K562 (cell line): ENCODE data around the gene NOL12. TPM values are rescaled to one million over a fixed set of nuclear protein-coding genes. Genes with fewer than 3 reads are reported as not detected.

Experiments
- EP400 ChIP-seq: fragments of 450-650 bp; IDR thresholded peaks from 2 replicates; pipeline ENCODE4 v1.6.1; 2017; ENCODE audit warnings: antibody characterized with exemption, mild to moderate bottlenecking, moderate library complexity
- FIP1L1 ChIP-seq: fragments of 200-400 bp; formaldehyde crosslinking; IDR thresholded peaks from 2 replicates; pipeline ENCODE4 v1.6.1; 2018; ENCODE audit warnings: mild to moderate bottlenecking, low read depth, low read length; ENCODE audit not compliant: poor library complexity, severe bottlenecking
- GTF2B ChIP-seq: IDR thresholded peaks from 2 replicates; pipeline ENCODE4 v1.6.1; 2011; ENCODE audit not compliant: insufficient read length; ENCODE audit errors: extremely low read depth
- LARP7 ChIP-seq: fragments of 450-650 bp; IDR thresholded peaks from 2 replicates; pipeline ENCODE4 v1.6.1; 2016
- MXI1 ChIP-seq: IDR thresholded peaks from 2 replicates; pipeline ENCODE4 v1.6.1; 2011; ENCODE audit warnings: low read depth, mild to moderate bottlenecking, improper control_type of control experiment, low read length
- RAD51 ChIP-seq: fragments of 450-650 bp; IDR thresholded peaks from 2 replicates; pipeline ENCODE4 v1.7.1; 2016; ENCODE audit warnings: low read depth, mild to moderate bottlenecking, borderline replicate concordance
- SP2 ChIP-seq: IDR thresholded peaks from 2 replicates; pipeline ENCODE4 v1.6.1; 2011; ENCODE audit warnings: mild to moderate bottlenecking, low read depth, low read length, moderate library complexity; ENCODE audit not compliant: poor library complexity, severe bottlenecking; ENCODE audit errors: extremely low read depth
- STAG1 ChIP-seq: sonication (generic); formaldehyde crosslinking; IDR thresholded peaks from 2 replicates; pipeline ENCODE4 v1.5.0; 2020; ENCODE audit warnings: missing genetic modification reagents, borderline replicate concordance
- TAF1 ChIP-seq: IDR thresholded peaks from 2 replicates; pipeline ENCODE4 v1.6.1; 2011; ENCODE audit warnings: mild to moderate bottlenecking, low read length, moderate library complexity; ENCODE audit not compliant: insufficient read depth, control insufficient read depth, severe bottlenecking; ENCODE audit errors: extremely low read depth
- XRCC5 ChIP-seq: fragments of 200-400 bp; formaldehyde crosslinking; IDR thresholded peaks from 2 replicates; pipeline ENCODE4 v1.6.1; 2017; ENCODE audit warnings: low read depth, mild to moderate bottlenecking, low read length
- ZBTB40 ChIP-seq, 2 experiments: fragments of 450-650 bp in 1 of 2; sonication (generic) in 1 of 2; formaldehyde crosslinking in 1 of 2; IDR thresholded peaks; 2 replicates each; pipeline versions ENCODE4 v1.7.1 to v1.9.0; 2016 to 2022; ENCODE audit warnings: inconsistent platforms in 1 of 2, mild to moderate bottlenecking in 1 of 2, missing genetic modification reagents in 1 of 2
- ZFX ChIP-seq: sonication (generic); formaldehyde crosslinking; IDR thresholded peaks from 2 replicates; pipeline ENCODE4 v1.8.0; 2022; ENCODE audit warnings: mild to moderate bottlenecking, missing genetic modification reagents, moderate library complexity
- ZNF253 ChIP-seq: fragments of 250-450 bp; sonication (Bioruptor Pico); conservative IDR thresholded peaks from 2 replicates; pipeline ENCODE4 v1.6.1; 2021; ENCODE audit warnings: mild to moderate bottlenecking
- ZNF324 ChIP-seq: fragments of 250-450 bp; sonication (Bioruptor Pico); IDR thresholded peaks from 2 replicates; pipeline ENCODE4 v1.4.0; 2020; ENCODE audit warnings: mild to moderate bottlenecking
- ZNF512 ChIP-seq: IDR thresholded peaks from 2 replicates; pipeline ENCODE4 v1.6.1; 2016; ENCODE audit warnings: missing genetic modification characterization, missing compliant biosample characterization
- polyA plus RNA-seq, 8 experiments: library from polyadenylated mRNA; depleted of rRNA in 4 of 8; stranded (reverse) in 5 of 8; unstranded in 3 of 8; fragments of >200 nt; fragmentation: Nextera tagmentation in 2 of 8; fragmentation: Illumina TruSeq in 1 of 8; extraction: Ambion mirVana in 2 of 8; extraction: Trizol in 1 of 8; gene quantifications; 2 replicates each; pipeline versions ENCODE4 v1.2.1 to v1.2.3, GENCODE V29; 2011 to 2014; ENCODE audit warnings: inconsistent platforms in 1 of 8, missing spikeins in 1 of 8
- total RNA-seq, 7 experiments: library from RNA; depleted of rRNA in 6 of 7; stranded (reverse); fragments of >200 nt in 6 of 7; fragmentation: Illumina TruSeq in 2 of 7; extraction: Trizol in 2 of 7; gene quantifications; 2 replicates each; pipeline versions ENCODE4 v1.2.1 to v1.2.3, GENCODE V29; 2011 to 2021; ENCODE audit warnings: low replicate concordance in 1 of 7

NOL12 gene
- total and polyA plus RNA-seq, 9 of the 15 experiments (the other 6 are each of a cell fraction or from before 2014, with no cell fraction given), result 2.8 to 40.9 (median 28.5) TPM

GRCh38 chr22:37686002-37686982, at the start of gene NOL12 (continued):
- TF ChIP-seq ZBTB40 (IDR thresholded peaks at IDR 0.05) (peak; percentile 99), ZBTB40 (CRISPR knock-in tag; IDR thresholded peaks at IDR 0.05) (no peak), STAG1 (no peak), XRCC5 (peak; percentile 91), TAF1 (peak; percentile 79), ZFX (CRISPR knock-in tag) (peak; percentile 90), SP2 (no peak), ZNF512 (tag) (no peak), FIP1L1 (no peak), ZNF253 (no peak), GTF2B (peak; percentile 12), RAD51 (no peak), LARP7 (no peak), ZNF324 (CRISPR knock-in tag) (no peak), MXI1 (0 out of 2 replicates have a peak, but pooled peaks have one; percentile 10), EP400 (peak; percentile 98)
